ENCODE results near the gene HDAC4. TPM values are rescaled to one million over a fixed set of nuclear protein-coding genes. Genes with fewer than 3 reads are reported as not detected.
"Not testable (repeated sequence)": the region's sequence is repeated elsewhere in the genome, so short reads cannot be mapped to it uniquely, and the experiment has no call there.

The HDAC4 gene
- polyA plus RNA-seq, 1 donor from 2014 or later = 2.8 TPM

GRCh38 chr2:239179851-239180371 is 220.9 kb downstream of the HDAC4 start:
- Mint-ChIP-seq H3K9me3 (peaks cover 0 to 13% (median 10%) of the 10 kb centered on the region in 3 donors), H3K27me3 (no peaks in the 10 kb centered on the region), H3K4me3 (no peak overlapping the region), H3K27ac (no peak overlapping the region), H3K36me3 (peaks cover 25% of the 10 kb centered on the region), H3K4me1 (no peaks in the 10 kb centered on the region)

- peaks cover 3 to 21% (median 16%) of the 10 kb centered on the region in 3 donors for H3K9me3 Mint-ChIP-seq
- H3K4me3 Mint-ChIP-seq = no peak overlapping the region
- H3K27me3 Mint-ChIP-seq = no peaks in the 10 kb centered on the region
- peaks cover 33% of the 10 kb centered on the region for H3K36me3 Mint-ChIP-seq
- H3K4me1 Mint-ChIP-seq = no peaks in the 10 kb centered on the region
- H3K27ac Mint-ChIP-seq = no peak overlapping the region
These were observed 221.9 kb downstream of the HDAC4 start for GRCh38 chr2:239178954-239179353.

GRCh38 chr2:239178484-239178883 is 222.3 kb downstream of the HDAC4 start:
- Mint-ChIP-seq H3K4me3 (peak overlapping the region in 1 of 4 donors; percentile 55), H3K4me1 (no peaks in the 10 kb centered on the region), H3K36me3 (peaks cover 35% of the 10 kb centered on the region), H3K9me3 (peaks cover 4 to 22% (median 17%) of the 10 kb centered on the region in 3 donors), H3K27me3 (no peaks in the 10 kb centered on the region), H3K27ac (no peak overlapping the region)

GRCh38 chr2:239177908-239178307 is 222.9 kb downstream of the HDAC4 start:
- no peaks in the 10 kb centered on the region for H3K4me1 Mint-ChIP-seq
- peaks cover 37% of the 10 kb centered on the region for H3K36me3 Mint-ChIP-seq
- no peaks in the 10 kb centered on the region for H3K27me3 Mint-ChIP-seq
- H3K9me3 Mint-ChIP-seq = peaks cover 6 to 22% (median 20%) of the 10 kb centered on the region in 3 donors
- no peak overlapping the region for H3K4me3 Mint-ChIP-seq
- H3K27ac Mint-ChIP-seq = no peak overlapping the region

GRCh38 chr2:239177325-239177724 is 223.5 kb downstream of the HDAC4 start:
- Mint-ChIP-seq H3K4me1 (no peaks in the 10 kb centered on the region), H3K27me3 (no peaks in the 10 kb centered on the region), H3K27ac (no peak overlapping the region), H3K9me3 (peaks cover 6 to 27% (median 20%) of the 10 kb centered on the region in 3 donors), H3K36me3 (peaks cover 41% of the 10 kb centered on the region), H3K4me3 (no peak overlapping the region)

- H3K27ac Mint-ChIP-seq, H3K4me3 Mint-ChIP-seq, H3K27me3 Mint-ChIP-seq, H3K4me1 Mint-ChIP-seq: not testable (repeated sequence)
- peaks cover 6 to 32% (median 20%) of the 10 kb centered on the region in 3 donors for H3K9me3 Mint-ChIP-seq
- peaks cover 43% of the 10 kb centered on the region for H3K36me3 Mint-ChIP-seq
These were observed 224.5 kb downstream of the HDAC4 start for GRCh38 chr2:239176138-239176803.

GRCh38 chr2:239175181-239175580 is 225.6 kb downstream of the HDAC4 start:
- peaks cover 6 to 36% (median 20%) of the 10 kb centered on the region in 3 donors for H3K9me3 Mint-ChIP-seq
- H3K27me3 Mint-ChIP-seq = no peaks in the 10 kb centered on the region
- H3K27ac Mint-ChIP-seq = no peak overlapping the region
- no peaks in the 10 kb centered on the region for H3K4me1 Mint-ChIP-seq
- H3K36me3 Mint-ChIP-seq = peaks cover 45% of the 10 kb centered on the region
- H3K4me3 Mint-ChIP-seq = no peak overlapping the region

GRCh38 chr2:239173301-239173700 is 227.5 kb downstream of the HDAC4 start:
- Mint-ChIP-seq H3K27me3 (no peaks in the 10 kb centered on the region), H3K36me3 (peaks cover 36% of the 10 kb centered on the region), H3K4me1 (no peaks in the 10 kb centered on the region), H3K4me3 (no peak overlapping the region), H3K9me3 (peaks cover 6 to 36% (median 18%) of the 10 kb centered on the region in 3 donors), H3K27ac (no peak overlapping the region)

- Mint-ChIP-seq H3K4me1 (no peaks in the 10 kb centered on the region), H3K27me3 (no peaks in the 10 kb centered on the region), H3K27ac (no peak overlapping the region), H3K9me3 (peaks cover 6 to 26% (median 15%) of the 10 kb centered on the region in 3 donors), H3K36me3 (peaks cover 29% of the 10 kb centered on the region), H3K4me3 (no peak overlapping the region)
These were observed 229.2 kb downstream of the HDAC4 start for GRCh38 chr2:239171643-239172042.

GRCh38 chr2:239169311-239170048 is 231.3 kb downstream of the HDAC4 start:
- H3K4me1 Mint-ChIP-seq = peaks cover 0 to 2% (median 0%) of the 10 kb centered on the region in 3 donors
- no peak overlapping the region for H3K4me3 Mint-ChIP-seq
- H3K9me3 Mint-ChIP-seq = peaks cover 6 to 20% (median 6%) of the 10 kb centered on the region in 3 donors
- H3K27ac Mint-ChIP-seq = no peak overlapping the region
- no peaks in the 10 kb centered on the region for H3K27me3 Mint-ChIP-seq
- H3K36me3 Mint-ChIP-seq = peaks cover 27% of the 10 kb centered on the region

- H3K9me3 Mint-ChIP-seq = peaks cover 2 to 14% (median 3%) of the 10 kb centered on the region in 3 donors
- H3K4me3 Mint-ChIP-seq = no peak overlapping the region
- peaks cover 0 to 2% (median 0%) of the 10 kb centered on the region in 3 donors for H3K4me1 Mint-ChIP-seq
- no peaks in the 10 kb centered on the region for H3K27me3 Mint-ChIP-seq
- peaks cover 22% of the 10 kb centered on the region for H3K36me3 Mint-ChIP-seq
- no peak overlapping the region for H3K27ac Mint-ChIP-seq
These were observed 232.2 kb downstream of the HDAC4 start for GRCh38 chr2:239168575-239168974.

GRCh38 chr2:239167766-239168444 is 232.9 kb downstream of the HDAC4 start:
- Mint-ChIP-seq H3K36me3 (peaks cover 17% of the 10 kb centered on the region), H3K27me3 (no peaks in the 10 kb centered on the region), H3K9me3 (peaks cover 0 to 14% (median 0%) of the 10 kb centered on the region in 3 donors), H3K27ac (no peak overlapping the region), H3K4me1 (peaks cover 0 to 2% (median 0%) of the 10 kb centered on the region in 3 donors), H3K4me3 (no peak overlapping the region)

GRCh38 chr2:239167011-239167673 is 233.7 kb downstream of the HDAC4 start:
- H3K36me3 Mint-ChIP-seq = peaks cover 12% of the 10 kb centered on the region
- H3K27ac Mint-ChIP-seq = no peak overlapping the region
- no peak overlapping the region for H3K4me3 Mint-ChIP-seq

GRCh38 chr2:239166201-239166834 is 234.5 kb downstream of the HDAC4 start:
- no peaks in the 10 kb centered on the region for H3K27me3 Mint-ChIP-seq
- peaks cover 0 to 2% (median 0%) of the 10 kb centered on the region in 3 donors for H3K4me1 Mint-ChIP-seq
- H3K4me3 Mint-ChIP-seq = no peak overlapping the region
- H3K27ac Mint-ChIP-seq = no peak overlapping the region
- peaks cover 0 to 5% (median 0%) of the 10 kb centered on the region in 3 donors for H3K9me3 Mint-ChIP-seq
- H3K36me3 Mint-ChIP-seq = peaks cover 12% of the 10 kb centered on the region

More at GRCh38 chr2:239167011-239167673, 233.7 kb downstream of the HDAC4 start:
- Mint-ChIP-seq H3K9me3 (peaks cover 0 to 9% (median 0%) of the 10 kb centered on the region in 3 donors), H3K27me3 (no peaks in the 10 kb centered on the region), H3K4me1 (peaks cover 0 to 2% (median 0%) of the 10 kb centered on the region in 3 donors)
